Pancreas (tissue), 10 donors: ENCODE measurements around the gene UBA1. TPM values are rescaled to one million over a fixed set of nuclear protein-coding genes. Genes with fewer than 3 reads are reported as not detected.

Source experiments
- ATAC-seq, 4 donors: fragments of 200-7000 bp; cut with Tn5 transposase; one replicate each; pipeline versions ENCODE4 v1.8.0 to v1.9.1; 2020; ENCODE audit warnings: mild to moderate bottlenecking in 4 of 4, moderate library complexity in 4 of 4
- DNase-seq, 6 donors: peaks; one replicate each; pipeline ENCODE4 v3.0.0-alpha.2; 2020
- FAIRE-seq: peaks from 2 replicates; lab custom pipeline; 2012; peaks lifted over from hg19 to GRCh38; lab: Jason Lieb, UNC
- H3K27ac ChIP-seq, 4 donors: fragments of 200-600 bp; sonication (generic); 1 replicate in 3 of 4; 2 replicates in 1 of 4; pipeline versions ENCODE4 v1.5.0 to v1.8.0; 2020
- H3K27me3 ChIP-seq, 4 donors: fragments of 200-600 bp; one replicate each; pipeline ENCODE4 v1.8.0; 2021
- H3K36me3 ChIP-seq, 3 donors: fragments of 200-600 bp; sonication (generic) in 1 of 3; one replicate each; pipeline versions ENCODE4 v1.5.0 to v1.8.0; 2020 to 2021
- H3K4me1 ChIP-seq, 3 donors: fragments of 200-600 bp; one replicate each; pipeline ENCODE4 v1.8.0; 2021
- H3K4me3 ChIP-seq, 4 donors: fragments of 200-600 bp; sonication (generic) in 2 of 4; one replicate each; pipeline versions ENCODE4 v1.5.0 to v1.8.0; 2020 to 2021
- H3K9me3 ChIP-seq, 4 donors: fragments of 200-600 bp; one replicate each; pipeline ENCODE4 v1.8.0; 2021
- WGBS, 2 donors: extraction: QIAGEN DNeasy Blood & Tissue Kit; methylation state at CpG; one replicate each; pipeline ENCODE4 v1.1.7; 2013; 5-methylcytosine and 5-hydroxymethylcytosine counted together
- intact Hi-C, 3 donors: fragments of 100-400 bp; cut with DNase I; formaldehyde crosslinking; loops; one replicate each; pipeline versions ENCODE4 v1.11.1 to v1.14.2; 2022
- polyA plus RNA-seq, 2 donors: library from polyadenylated mRNA; stranded (reverse); fragments of 200-250 nt; gene quantifications; one replicate each; pipeline ENCODE4 v1.2.3, GENCODE V29; 2013
- total RNA-seq, 6 donors: library from RNA; stranded (reverse); fragmentation: NEBNext Ultra II Directional in 4 of 6; extraction: Animal tissue kit (Norgen Biotek cat#: 25700) in 4 of 6; gene quantifications; one replicate each; pipeline versions ENCODE4 v1.2.1 to v1.2.4, GENCODE V29; 2021 to 2023
- TF ChIP-seq, protein P1 (sequence below), 4 donors: fragments of 200-600 bp; sonication (generic) in 3 of 4; IDR thresholded peaks; one replicate each; pipeline versions ENCODE4 v1.5.0 to v1.8.0; 2021; ENCODE audit warnings: antibody characterized with exemption in 4 of 4
- donor health status: healthy with polysubstance abuse.
- donor health status: DM: no; HTN: no; CAD: no; lungs with moderate emphysema.
- donor health status: DM: no; HTN: no; CAD: no.
- donor health status: control.
- donor health status: control.
- donor health status: Bipolar disorder and iron deficiency.
- donor health status: DM: yes; HTN: yes; CAD: no.
- donor health status: DM: no; HTN: no; CAD: no.
- donor health status: DM: no; HTN: no; CAD: no.
- donor health status: DM: yes; HTN: yes; CAD: no.

Gene UBA1
- total and polyA plus RNA-seq, 8 donors: 49.0 to 117 (median 64.3) TPM

DNA sequence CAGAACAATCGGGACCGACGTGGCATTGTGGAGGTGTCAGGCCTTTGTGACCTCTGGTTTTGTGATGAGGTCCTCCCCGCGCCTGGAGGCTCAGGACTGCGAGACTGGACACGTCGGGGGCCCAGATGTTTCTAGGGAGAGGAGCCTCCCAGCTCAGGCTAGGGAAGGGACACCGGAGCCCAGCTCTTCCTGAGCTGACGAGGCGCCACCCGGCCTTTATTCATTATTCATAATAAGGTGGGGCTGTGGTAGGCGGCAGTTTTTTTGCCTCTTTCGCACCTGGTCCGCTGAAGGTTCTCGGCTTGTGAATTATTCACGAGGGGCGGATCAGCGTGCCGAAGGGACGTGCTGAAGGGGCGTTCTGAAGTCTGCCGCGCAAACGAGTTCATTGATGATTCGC is 2.3 kb upstream of the UBA1 start:
- peaks cover 0 to 3% (median 0%) of the 10 kb centered on the region in 3 donors for H3K36me3 ChIP-seq
- intact Hi-C loops: loop anchor here in 2 of 3 donors (5.0 to 10.0 kb wide), 2 partner anchors 183 to 196 kb away; partner anchors contain the start of gene ZNF157 (in 1 of the 2)
- peaks cover 0 to 3% (median 0%) of the 10 kb centered on the region in 4 donors for H3K27me3 ChIP-seq
- WGBS, 2 donors: 0 to 24% methylated on average over 26 of the region's 26 CpGs
- FAIRE-seq (no peak), DNase-seq (peak in 5 of 6 donors; percentile 33 to 70 (median 34)), ATAC-seq (peak; percentile 15 to 37 (median 22))
- TF ChIP-seq, protein P1, sequence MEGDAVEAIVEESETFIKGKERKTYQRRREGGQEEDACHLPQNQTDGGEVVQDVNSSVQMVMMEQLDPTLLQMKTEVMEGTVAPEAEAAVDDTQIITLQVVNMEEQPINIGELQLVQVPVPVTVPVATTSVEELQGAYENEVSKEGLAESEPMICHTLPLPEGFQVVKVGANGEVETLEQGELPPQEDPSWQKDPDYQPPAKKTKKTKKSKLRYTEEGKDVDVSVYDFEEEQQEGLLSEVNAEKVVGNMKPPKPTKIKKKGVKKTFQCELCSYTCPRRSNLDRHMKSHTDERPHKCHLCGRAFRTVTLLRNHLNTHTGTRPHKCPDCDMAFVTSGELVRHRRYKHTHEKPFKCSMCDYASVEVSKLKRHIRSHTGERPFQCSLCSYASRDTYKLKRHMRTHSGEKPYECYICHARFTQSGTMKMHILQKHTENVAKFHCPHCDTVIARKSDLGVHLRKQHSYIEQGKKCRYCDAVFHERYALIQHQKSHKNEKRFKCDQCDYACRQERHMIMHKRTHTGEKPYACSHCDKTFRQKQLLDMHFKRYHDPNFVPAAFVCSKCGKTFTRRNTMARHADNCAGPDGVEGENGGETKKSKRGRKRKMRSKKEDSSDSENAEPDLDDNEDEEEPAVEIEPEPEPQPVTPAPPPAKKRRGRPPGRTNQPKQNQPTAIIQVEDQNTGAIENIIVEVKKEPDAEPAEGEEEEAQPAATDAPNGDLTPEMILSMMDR (IDR thresholded peaks at IDR 0.05): no peak
- H3K27ac ChIP-seq: peak overlapping the region in 1 of 4 donors; percentile 28
- H3K4me1 ChIP-seq: peaks cover 0 to 22% (median 15%) of the 10 kb centered on the region in 3 donors
- H3K4me3 ChIP-seq: peak overlapping the region; percentile 19 to 57 (median 34)
- H3K9me3 ChIP-seq: no peaks in the 10 kb centered on the region

DNA sequence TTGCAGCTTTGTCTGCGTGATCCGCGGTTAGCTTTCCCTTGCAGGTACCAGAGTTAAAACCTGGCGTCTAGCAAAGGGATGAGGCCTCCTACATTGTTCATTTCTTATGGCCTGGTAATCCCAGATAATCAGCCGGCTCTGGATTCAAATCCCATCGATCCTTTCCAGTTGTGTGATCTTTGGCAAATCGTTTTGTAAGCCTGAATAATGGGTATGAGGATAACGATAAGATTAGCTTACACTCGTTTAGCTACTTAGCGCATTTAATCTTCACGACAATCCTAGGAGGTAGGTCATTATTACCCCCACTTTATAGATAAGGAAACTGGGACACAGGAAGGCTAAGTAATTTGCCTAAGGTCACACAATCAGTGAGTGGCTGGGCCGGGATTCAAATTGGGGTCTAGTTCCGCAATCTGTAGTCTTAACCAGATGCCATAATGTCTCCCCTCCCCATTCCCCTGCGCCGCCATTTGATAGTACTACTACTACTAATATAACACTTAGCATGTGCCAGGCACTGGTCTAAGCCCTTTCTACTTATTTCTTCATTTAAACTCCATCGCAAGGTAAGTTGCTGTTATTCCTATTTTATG is 1.7 kb upstream of the UBA1 start:
- FAIRE-seq: no peak
- TF ChIP-seq, protein P1 (IDR thresholded peaks at IDR 0.05): no peak
- DNase-seq: peak in 2 of 6 donors; percentile 10 to 11
- intact Hi-C loops: loop anchor here in 2 of 3 donors (5.0 to 10.0 kb wide), 2 partner anchors 183 to 195 kb away; partner anchors contain the start of gene ZNF157 (in 1 of the 2)
- H3K27ac ChIP-seq: no peak overlapping the region
- no peaks in the 10 kb centered on the region for H3K9me3 ChIP-seq
- peaks cover 0 to 3% (median 0%) of the 10 kb centered on the region in 4 donors for H3K27me3 ChIP-seq
- peaks cover 0 to 27% (median 15%) of the 10 kb centered on the region in 3 donors for H3K4me1 ChIP-seq
- no peaks in the 10 kb centered on the region for H3K36me3 ChIP-seq
- 36 to 45% methylated on average over 16 of the region's 16 CpGs for WGBS, 2 donors
- H3K4me3 ChIP-seq: peak overlapping the region in 2 of 4 donors; percentile 47 to 57
- no peak for ATAC-seq

DNA sequence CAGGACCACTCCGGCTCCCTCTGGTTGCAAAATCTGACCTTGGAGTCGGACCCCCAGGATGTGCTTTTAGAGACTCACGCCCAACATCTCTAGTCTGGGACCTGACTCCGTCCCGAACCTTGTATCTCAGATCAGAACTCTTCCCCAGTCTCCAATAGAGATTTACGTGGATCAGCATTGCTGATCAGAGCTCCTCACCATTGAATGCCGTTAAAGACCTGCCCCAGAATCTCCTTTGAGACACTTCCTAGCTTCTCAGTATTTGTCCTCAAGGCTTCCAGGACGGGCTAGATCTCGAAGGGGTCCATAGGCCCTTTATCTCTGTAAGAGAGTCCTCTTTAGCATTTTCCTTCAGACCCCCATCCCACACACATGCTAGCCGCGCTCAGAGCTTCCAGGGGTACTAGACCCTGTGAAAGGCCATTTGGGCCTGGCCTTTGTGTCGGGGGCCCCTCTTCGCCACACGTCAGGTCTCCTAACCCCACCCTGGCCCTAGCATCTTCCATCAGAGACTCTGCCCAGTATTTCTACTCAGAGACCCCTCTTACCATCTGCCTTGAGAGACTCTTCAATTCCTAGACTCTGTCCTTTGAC is 662 bp downstream of the UBA1 start:
- H3K4me3 ChIP-seq: peak overlapping the region; percentile 70 to 93 (median 90)
- 4 to 21% methylated on average over 14 of the region's 14 CpGs for WGBS, 2 donors
- H3K9me3 ChIP-seq: no peaks in the 10 kb centered on the region
- peaks cover 0 to 8% (median 7%) of the 10 kb centered on the region in 3 donors for H3K36me3 ChIP-seq
- peak; percentile 2 to 16 (median 6) for ATAC-seq
- FAIRE-seq: no peak
- H3K4me1 ChIP-seq: peaks cover 0 to 31% (median 15%) of the 10 kb centered on the region in 3 donors
- DNase-seq: peak in 1 of 6 donors; percentile 47
- H3K27ac ChIP-seq: peak overlapping the region; percentile 80 to 91 (median 84)
- TF ChIP-seq, protein P1 (IDR thresholded peaks at IDR 0.05): no peak
- intact Hi-C loops: loop anchor here in 2 of 3 donors (5.0 to 10.0 kb wide), 2 partner anchors 181 to 193 kb away; partner anchors contain the start of gene ZNF157 (in 1 of the 2)
- H3K27me3 ChIP-seq: peaks cover 0 to 3% (median 0%) of the 10 kb centered on the region in 4 donors

DNA sequence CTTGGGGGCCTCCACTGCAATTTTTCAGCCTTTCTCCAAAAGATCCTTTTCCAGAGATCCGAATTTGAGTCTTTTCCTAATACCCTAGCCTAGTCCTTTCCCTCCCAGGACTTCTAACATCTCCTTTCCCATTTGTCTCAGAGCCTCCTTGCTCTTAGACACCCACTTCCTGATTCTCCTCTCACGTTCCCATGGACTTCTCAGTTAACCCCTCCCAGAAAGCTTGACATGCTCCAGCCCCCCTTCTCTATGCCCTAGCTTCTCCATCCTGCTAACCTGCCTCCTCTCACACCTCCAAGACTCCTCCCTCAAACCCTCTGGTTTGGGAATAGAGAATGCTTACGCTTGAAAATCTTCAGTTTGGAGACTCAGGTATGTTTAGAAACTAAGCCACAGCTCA is 2.5 kb downstream of the UBA1 start:
- peaks cover 5 to 26% (median 20%) of the 10 kb centered on the region in 3 donors for H3K36me3 ChIP-seq
- no peaks in the 10 kb centered on the region for H3K9me3 ChIP-seq
- H3K4me1 ChIP-seq: peaks cover 0 to 29% (median 15%) of the 10 kb centered on the region in 3 donors
- no peak for ATAC-seq
- peak overlapping the region in 1 of 4 donors; percentile 1 for H3K4me3 ChIP-seq
- intact Hi-C loops: loop anchor here in 1 of 3 donors (10.0 kb wide), 1 partner anchor 179 kb away; the partner anchor contains the start of gene ZNF157
- no peak for DNase-seq
- FAIRE-seq: no peak
- TF ChIP-seq, protein P1 (IDR thresholded peaks at IDR 0.05): no peak
- WGBS, 2 donors: 34 to 65% methylated on average over 3 of the region's 3 CpGs
- no peak overlapping the region for H3K27ac ChIP-seq
- peaks cover 0 to 3% (median 0%) of the 10 kb centered on the region in 4 donors for H3K27me3 ChIP-seq
